ENCODE data around the gene ARID3A.
"Not testable (repeated sequence)": the region's sequence is repeated elsewhere in the genome, so short reads cannot be mapped to it uniquely, and the experiment has no call there.

Gene ARID3A

DNA sequence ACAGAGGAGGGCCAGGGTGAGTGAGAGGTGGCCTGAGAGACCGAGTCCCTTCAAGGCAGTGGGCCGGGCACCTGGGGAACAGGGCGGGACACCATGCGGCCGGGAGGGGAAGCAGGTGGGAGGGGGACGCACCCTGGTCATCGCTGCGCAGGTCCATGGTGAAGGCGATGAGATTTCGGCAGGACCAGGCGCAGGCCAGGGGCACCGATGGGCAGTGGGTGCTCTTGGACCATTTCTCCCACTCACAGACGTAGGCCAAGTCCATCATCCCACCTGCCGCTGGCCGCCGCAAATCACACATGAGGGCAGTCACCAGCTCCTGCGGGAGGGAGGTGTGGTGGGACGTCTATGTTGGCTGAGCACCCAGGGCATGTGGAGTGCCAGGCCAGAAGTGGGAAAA lies 35.0 kb upstream of the ARID3A start:
- DNase-seq, result no peak

- DNase-seq, result not testable (repeated sequence)
Observed at GRCh38 chr19:891421-892200, 34.2 kb upstream of the ARID3A start.

- no peak for DNase-seq
Observed at GRCh38 chr19:892243-892893, 33.5 kb upstream of the ARID3A start.

- peak; percentile 98 for DNase-seq
Observed at GRCh38 chr19:892894-893689, 32.7 kb upstream of the ARID3A start, which contains the start of the genes MED16 and RNU6-9. TSS of gene MED16 (minus strand) at chr19:893187. CDS start at chr19:891131, 2,056 bp downstream. TSS of gene RNU6-9 (plus strand) at chr19:893484.

- DNase-seq, result no peak
Observed at GRCh38 chr19:896434-896833, 29.4 kb upstream of the ARID3A start.

DNA sequence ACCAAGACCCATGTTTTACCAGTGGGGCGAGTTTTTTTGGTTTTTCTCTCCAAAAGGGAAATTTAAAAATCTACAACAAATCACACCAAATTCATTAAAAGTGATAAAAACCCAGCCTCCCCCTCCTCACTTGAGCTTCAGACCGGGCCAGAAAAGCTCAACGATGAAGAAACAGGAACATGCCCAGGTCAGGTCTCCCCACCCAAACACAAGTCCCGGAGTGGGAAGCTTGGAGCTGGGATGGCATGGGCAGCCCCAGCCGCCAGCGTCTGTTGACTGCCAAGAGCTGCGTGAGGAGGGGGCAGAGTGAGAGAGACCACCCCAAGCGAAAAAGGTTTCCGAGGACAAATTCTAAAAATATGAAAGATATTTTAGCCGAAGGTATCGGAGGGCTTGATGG lies 28.8 kb upstream of the ARID3A start:
- DNase-seq, result no peak

DNA sequence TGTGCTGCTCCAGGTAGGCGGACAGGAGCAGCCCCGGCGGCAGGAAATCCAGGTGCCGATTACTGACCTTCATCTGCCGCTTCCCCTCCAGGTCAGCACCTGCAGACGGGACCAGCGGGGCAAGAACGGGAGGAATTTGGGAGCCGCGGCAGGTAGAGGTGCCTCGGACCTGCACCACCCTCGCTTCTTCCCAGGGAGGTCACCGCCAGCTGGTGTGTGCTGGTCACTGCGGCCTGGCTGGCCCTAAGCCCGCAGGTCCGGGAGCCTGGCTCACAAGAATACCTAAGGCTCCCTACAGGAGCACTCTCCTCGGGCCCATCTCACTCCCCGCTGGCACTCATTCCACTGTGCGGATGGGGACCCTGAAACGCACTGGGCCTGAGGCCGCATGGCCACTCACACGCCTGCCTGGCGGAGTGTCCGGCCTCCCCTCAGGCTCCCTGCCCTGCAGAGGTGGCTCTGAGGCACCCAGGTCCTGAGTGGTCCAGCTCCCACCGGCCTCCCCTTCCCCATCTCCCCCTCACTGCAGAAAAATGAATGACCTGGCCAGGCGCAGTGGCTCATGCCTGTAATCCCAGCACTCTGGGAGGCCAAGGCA lies 28.3 kb upstream of the ARID3A start:
- no peak for DNase-seq

DNA sequence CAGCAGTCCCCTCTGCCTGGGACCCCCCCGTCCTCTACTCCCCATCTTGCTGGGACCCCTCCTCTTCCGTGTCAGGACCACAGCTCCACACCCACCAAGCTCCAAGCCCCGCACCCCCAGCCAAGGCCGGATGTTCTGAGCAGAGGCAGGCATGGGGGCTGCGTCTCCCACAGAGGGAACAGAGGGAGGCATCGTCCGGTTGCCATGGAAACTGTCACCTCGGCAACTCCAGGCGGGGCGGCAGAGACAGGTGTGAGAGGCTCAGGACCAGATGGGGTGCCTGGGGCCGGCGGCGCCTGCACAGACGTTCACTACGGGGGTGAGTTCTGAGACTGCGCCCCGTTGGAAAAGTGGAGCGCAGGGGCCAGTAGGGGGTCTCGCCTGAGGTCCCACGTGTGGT lies 27.2 kb upstream of the ARID3A start:
- DNase-seq, result peak; percentile 58

- no peak for DNase-seq
Observed at GRCh38 chr19:899336-900042, 26.3 kb upstream of the ARID3A start.

DNA sequence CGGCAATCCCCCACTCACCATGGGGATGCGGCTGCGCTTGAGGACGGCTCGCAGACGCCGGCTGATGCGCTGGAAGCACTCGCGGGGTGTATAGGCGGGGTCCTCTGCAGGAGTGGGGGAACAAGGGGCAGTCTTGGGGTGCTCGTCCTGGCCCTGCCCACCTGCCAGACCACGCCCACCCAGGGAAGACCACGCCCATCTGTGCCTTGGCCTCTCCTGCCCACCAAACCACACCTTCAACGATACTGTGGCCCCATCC lies 25.9 kb upstream of the ARID3A start:
- DNase-seq, result no peak

- no peak for DNase-seq
Observed at GRCh38 chr19:900302-901111, 25.3 kb upstream of the ARID3A start.

GRCh38 chr19:901216-902092 lies 24.4 kb upstream of the ARID3A start:
- no peak for DNase-seq

GRCh38 chr19:902093-902370 lies 23.8 kb upstream of the ARID3A start:
- no peak for DNase-seq

- no peak for DNase-seq
Observed at GRCh38 chr19:902446-903226, 23.2 kb upstream of the ARID3A start.

DNA sequence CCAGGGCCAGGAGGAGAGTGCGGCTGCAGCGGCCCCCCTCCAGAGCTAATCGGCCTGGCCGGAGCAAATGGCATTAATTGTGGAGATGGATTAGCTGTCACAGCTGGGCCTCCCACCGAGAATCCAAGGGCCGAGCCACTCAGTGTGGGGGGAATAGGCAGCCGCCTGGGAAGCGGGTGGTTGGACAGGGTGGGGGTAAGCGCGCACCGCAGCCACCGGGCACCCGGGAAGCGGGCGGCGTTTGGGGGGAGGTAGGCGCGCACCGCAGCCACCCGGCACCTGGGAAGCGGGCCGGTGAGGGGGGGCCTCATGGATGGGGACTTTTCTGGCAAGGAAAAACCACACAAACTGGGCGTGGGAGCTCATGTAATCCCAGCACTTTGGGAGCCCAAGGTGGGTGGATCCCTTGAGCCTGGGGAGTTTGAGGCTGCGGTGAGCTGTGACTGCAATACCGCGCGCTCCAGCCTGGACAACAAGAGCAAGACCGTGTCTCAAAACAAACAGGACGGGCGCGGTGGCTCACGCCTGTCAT lies 22.5 kb upstream of the ARID3A start:
- peak; percentile 63 for DNase-seq

GRCh38 chr19:904545-904944 lies 21.3 kb upstream of the ARID3A start:
- no peak for DNase-seq

DNA sequence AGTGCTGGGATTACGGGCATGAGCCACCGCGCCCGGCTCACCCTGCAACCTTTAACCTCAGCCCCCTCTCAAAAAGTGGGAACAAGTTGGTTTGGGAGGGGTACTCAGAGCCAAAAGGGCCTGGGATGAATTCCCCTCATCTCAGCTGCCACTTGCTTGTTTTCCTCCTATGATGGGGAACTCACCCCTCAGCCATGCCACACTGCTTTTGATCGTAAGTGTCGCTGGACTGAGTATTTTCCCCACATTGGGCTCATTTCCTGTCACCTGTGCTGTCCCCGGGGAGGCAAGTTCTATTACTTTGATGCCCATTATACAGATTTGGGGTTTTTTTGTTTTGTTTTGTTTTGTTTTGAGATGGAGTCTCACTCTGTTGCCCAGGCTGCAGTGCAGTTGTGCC lies 19.4 kb upstream of the ARID3A start:
- no peak for DNase-seq

DNA sequence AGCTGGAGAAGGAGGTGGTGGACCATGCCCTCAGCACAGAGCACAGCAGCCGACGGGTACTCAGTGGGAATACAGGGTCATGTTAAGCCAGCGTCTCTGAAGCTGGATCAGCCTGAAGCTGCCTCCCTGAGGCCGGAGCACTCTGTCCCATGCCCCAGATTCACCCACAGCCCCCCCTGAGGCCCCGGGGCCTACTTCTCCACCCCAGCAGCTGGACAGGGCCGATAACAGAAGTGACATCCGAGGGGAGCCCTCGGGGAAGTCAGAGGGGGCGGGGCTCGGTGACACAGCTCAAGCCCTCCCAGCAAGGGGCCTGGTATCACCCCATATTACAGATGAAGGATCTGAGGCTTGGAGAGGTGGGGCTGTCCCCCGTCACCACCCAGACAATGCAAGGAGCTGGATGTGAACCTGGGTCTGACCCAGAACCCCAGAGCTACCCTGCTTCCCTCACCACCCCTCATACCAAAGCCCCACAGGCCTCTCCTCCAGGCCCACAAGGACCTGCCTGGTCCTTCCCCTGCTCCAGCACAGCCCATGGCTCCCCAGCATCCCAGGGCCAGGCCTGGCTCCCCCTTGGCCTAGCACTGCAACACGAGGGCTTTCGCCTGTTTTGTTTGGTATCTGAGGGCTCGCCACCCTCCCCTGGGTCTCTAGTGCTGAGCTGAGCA lies 18.5 kb upstream of the ARID3A start:
- no peak for DNase-seq
